ENCODE measurements around the gene SPAG9.

SPAG9 gene

GRCh38 chr17:51044976-51045375, 75.7 kb downstream of the SPAG9 start:
- no peak for DNase-seq (ENCODE audit: low read depth, low spot score)

- no peak for DNase-seq (ENCODE audit: low read depth, low spot score)
Measured at GRCh38 chr17:51036084-51036483, 84.6 kb downstream of the SPAG9 start.

GRCh38 chr17:51035431-51035830, 85.2 kb downstream of the SPAG9 start:
- no peak for DNase-seq (ENCODE audit: low read depth, low spot score)

GRCh38 chr17:51034800-51035199, 85.9 kb downstream of the SPAG9 start:
- DNase-seq (ENCODE audit: low read depth, low spot score), result no peak

GRCh38 chr17:51032850-51033249, 87.8 kb downstream of the SPAG9 start:
- no peak for DNase-seq (ENCODE audit: low read depth, low spot score)

- DNase-seq (ENCODE audit: low read depth, low spot score), result no peak
Measured at GRCh38 chr17:51029568-51030463, 90.9 kb downstream of the SPAG9 start.

- DNase-seq (ENCODE audit: low read depth, low spot score), result no peak
Measured at GRCh38 chr17:51029142-51029541, 91.5 kb downstream of the SPAG9 start.

- DNase-seq (ENCODE audit: low read depth, low spot score), result no peak
Measured at GRCh38 chr17:51028176-51028863, 92.3 kb downstream of the SPAG9 start.

- no peak for DNase-seq (ENCODE audit: low read depth, low spot score)
Measured at GRCh38 chr17:51018541-51018940, 102.1 kb downstream of the SPAG9 start.

- DNase-seq (ENCODE audit: low read depth, low spot score), result no peak
Measured at GRCh38 chr17:51017270-51017669, 103.4 kb downstream of the SPAG9 start.

GRCh38 chr17:51016099-51016498, 104.6 kb downstream of the SPAG9 start:
- no peak for DNase-seq (ENCODE audit: low read depth, low spot score)

GRCh38 chr17:51015145-51015558, 105.5 kb downstream of the SPAG9 start:
- DNase-seq (ENCODE audit: low read depth, low spot score), result peak; percentile 15

GRCh38 chr17:51014129-51014528, 106.5 kb downstream of the SPAG9 start:
- DNase-seq (ENCODE audit: low read depth, low spot score), result no peak

- DNase-seq (ENCODE audit: low read depth, low spot score), result no peak
Measured at GRCh38 chr17:51013322-51013721, 107.3 kb downstream of the SPAG9 start.

- DNase-seq (ENCODE audit: low read depth, low spot score), result no peak
Measured at GRCh38 chr17:51012538-51012937, 108.1 kb downstream of the SPAG9 start.

GRCh38 chr17:51010173-51010675, 110.4 kb downstream of the SPAG9 start:
- no peak for DNase-seq (ENCODE audit: low read depth, low spot score)

- no peak for DNase-seq (ENCODE audit: low read depth, low spot score)
Measured at GRCh38 chr17:51006601-51007000, 114.1 kb downstream of the SPAG9 start.

- DNase-seq (ENCODE audit: low read depth, low spot score), result no peak
Measured at GRCh38 chr17:51005768-51006167, 114.9 kb downstream of the SPAG9 start.

- no peak for DNase-seq (ENCODE audit: low read depth, low spot score)
Measured at GRCh38 chr17:51004249-51004648, 116.4 kb downstream of the SPAG9 start.

- DNase-seq (ENCODE audit: low read depth, low spot score), result peak; percentile 32
Measured at GRCh38 chr17:51000835-51001638, 119.6 kb downstream of the SPAG9 start.

- DNase-seq (ENCODE audit: low read depth, low spot score), result no peak
Measured at GRCh38 chr17:50995668-50996067, 125.0 kb downstream of the SPAG9 start.

GRCh38 chr17:50993544-50993943, 127.1 kb downstream of the SPAG9 start:
- no peak for DNase-seq (ENCODE audit: low read depth, low spot score)
